ENCODE results near the gene AQP12B. TPM values are rescaled to one million over a fixed set of nuclear protein-coding genes. Genes with fewer than 3 reads are reported as not detected.

The AQP12B gene
- total and polyA plus RNA-seq, 9 of the 15 experiments (the other 6 are each of a cell fraction or from before 2014, with no cell fraction given): not detected

- no peak for TF ChIP-seq ZFP30 (CRISPR knock-in tag; IDR thresholded peaks at IDR 0.05; ENCODE audit: borderline replicate concordance)
- no peak for TF ChIP-seq ID3 (CRISPR knock-in tag; IDR thresholded peaks at IDR 0.05)
- TF ChIP-seq ID3 (tag; IDR thresholded peaks at IDR 0.05): no peak
- TF ChIP-seq TBL1XR1 (IDR thresholded peaks at IDR 0.05; ENCODE audit: low read length in 2 of 2): no peak
- no peak for TF ChIP-seq CGGBP1 (CRISPR knock-in tag; IDR thresholded peaks at IDR 0.05)
- TF ChIP-seq FOXO4 (CRISPR knock-in tag; IDR thresholded peaks at IDR 0.05): no peak
- TF ChIP-seq HNRNPL (IDR thresholded peaks at IDR 0.05; ENCODE audit: low read depth, low read length): no peak
- TF ChIP-seq BRD4 (IDR thresholded peaks at IDR 0.05): no peak
- no peak for TF ChIP-seq ZBTB33 (CRISPR knock-in tag; IDR thresholded peaks at IDR 0.05)
- TF ChIP-seq ZNF717 (CRISPR knock-in tag; IDR thresholded peaks at IDR 0.05): no peak
- no peak for TF ChIP-seq NUFIP1 (IDR thresholded peaks at IDR 0.05; ENCODE audit: partially characterized antibody)
- TF ChIP-seq MTA3 (IDR thresholded peaks at IDR 0.05; ENCODE audit: borderline replicate concordance): peak; percentile 87
- no peak for TF ChIP-seq TEAD4 (IDR thresholded peaks at IDR 0.05; ENCODE audit: low read length)
- no peak for TF ChIP-seq TEAD4 (CRISPR knock-in tag; IDR thresholded peaks at IDR 0.05; ENCODE audit: borderline replicate concordance)
- TF ChIP-seq KDM4B (IDR thresholded peaks at IDR 0.05; ENCODE audit: borderline replicate concordance in 2 of 2, low read depth in 1 of 2): no peak
- no peak for TF ChIP-seq PHF20 (IDR thresholded peaks at IDR 0.05; ENCODE audit: partially characterized antibody)
- peak; percentile 91 for TF ChIP-seq NCOA1 (IDR thresholded peaks at IDR 0.05; ENCODE audit: low read depth)
- TF ChIP-seq GABPA (tag; conservative IDR thresholded peaks at IDR 0.05; ENCODE audit: low read depth): peak; percentile 70
- TF ChIP-seq TAL1 (IDR thresholded peaks at IDR 0.05): no peak
- no peak for TF ChIP-seq HES1 (IDR thresholded peaks at IDR 0.05; ENCODE audit: low read depth)
- no peak for TF ChIP-seq E2F4 (CRISPR knock-in tag; IDR thresholded peaks at IDR 0.05; ENCODE audit: low read depth)
- peak; percentile 84 for TF ChIP-seq CREB1 (IDR thresholded peaks at IDR 0.05)
- peak; percentile 92 for TF ChIP-seq CREB1 (CRISPR knock-in tag; IDR thresholded peaks at IDR 0.05)
- TF ChIP-seq ESRRA (IDR thresholded peaks at IDR 0.05; ENCODE audit: borderline replicate concordance, low read depth): peak; percentile 26; the same call in 1 of the 2 replicates
These were observed 36.3 kb downstream of the AQP12B start (continued) for GRCh38 chr2:240646176-240646899.
